Hematopoietic multipotent progenitor cell treated with erythropoietin and hydrocortisone succinate and interleukin-3 and kit ligand, for 6 days (in vitro differentiated cells): ENCODE results near the gene ALMS1.
"Not testable (repeated sequence)": the region's sequence is repeated elsewhere in the genome, so short reads cannot be mapped to it uniquely, and the experiment has no call there.

Experiments used
- DNase-seq: peaks from one replicate; pipeline ENCODE4 v3.0.0-alpha.2; 2015

Gene ALMS1

DNA sequence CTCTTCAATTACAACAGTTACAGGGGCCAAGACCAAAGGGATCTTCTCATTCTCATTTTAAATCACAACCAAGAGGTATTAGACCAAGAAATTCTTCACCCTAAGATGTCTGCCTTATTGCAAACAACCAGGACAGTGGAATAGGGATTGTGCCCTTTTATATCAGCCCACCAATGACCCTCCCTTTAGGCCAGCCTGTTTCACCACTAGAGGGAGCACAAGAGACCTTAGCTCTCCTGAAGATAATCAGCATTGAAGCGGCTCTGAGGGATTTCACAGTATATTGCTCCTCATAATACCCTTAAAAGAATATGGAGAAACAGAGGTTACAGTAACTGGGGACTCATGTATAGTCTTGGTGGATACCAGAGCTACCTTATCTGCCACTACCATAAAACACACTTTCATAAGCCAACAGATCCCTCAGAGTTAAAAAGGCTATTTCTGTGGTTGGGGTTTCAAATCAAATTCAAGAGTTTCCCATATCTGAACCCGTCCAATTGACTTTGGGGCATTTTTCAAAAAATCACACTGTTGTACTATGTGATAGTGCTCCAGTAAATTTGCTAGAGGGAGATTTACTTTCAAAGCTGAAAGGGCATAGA, 245.1 kb downstream of the ALMS1 start:
- peak; percentile 14 for DNase-seq

DNA sequence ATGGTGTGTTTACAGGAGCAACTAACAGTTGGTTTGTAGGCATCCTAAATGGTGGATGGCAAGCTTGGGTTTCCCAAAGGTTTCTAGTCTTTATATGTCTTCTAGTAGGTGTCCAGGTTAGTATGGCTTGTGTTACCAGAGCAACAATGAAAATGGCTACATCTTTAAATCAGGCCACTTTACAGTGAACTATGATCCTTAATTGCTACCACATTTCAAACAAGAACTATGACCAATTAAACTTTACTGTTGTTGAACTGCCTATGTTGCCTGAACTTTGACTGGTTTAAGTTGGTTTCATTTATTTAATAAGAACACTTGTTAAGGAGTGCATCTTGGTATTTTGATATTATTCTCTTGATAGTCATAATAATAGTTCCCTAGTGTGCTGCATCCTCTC, 251.3 kb downstream of the ALMS1 start:
- DNase-seq, result not testable (repeated sequence)

DNA sequence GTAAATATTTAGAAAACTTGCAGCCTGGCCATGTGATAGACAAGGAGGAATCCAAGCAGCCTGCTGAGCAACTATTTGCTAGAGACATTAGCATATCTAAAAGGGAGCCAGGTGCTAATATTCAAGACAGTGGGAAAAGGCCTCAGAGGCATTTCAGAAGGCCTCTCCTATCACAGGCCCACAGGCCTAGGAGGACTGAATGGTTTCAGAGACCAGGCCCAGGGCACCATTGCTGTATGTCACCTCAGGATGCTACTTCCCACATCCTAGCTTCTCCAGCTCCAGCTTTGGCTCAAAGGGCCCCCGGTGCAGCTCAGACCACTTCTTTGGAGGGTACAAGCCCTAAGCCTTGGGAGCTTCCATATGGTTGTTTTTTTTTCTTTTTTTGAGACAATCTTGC, 252.8 kb downstream of the ALMS1 start:
- no peak for DNase-seq

DNA sequence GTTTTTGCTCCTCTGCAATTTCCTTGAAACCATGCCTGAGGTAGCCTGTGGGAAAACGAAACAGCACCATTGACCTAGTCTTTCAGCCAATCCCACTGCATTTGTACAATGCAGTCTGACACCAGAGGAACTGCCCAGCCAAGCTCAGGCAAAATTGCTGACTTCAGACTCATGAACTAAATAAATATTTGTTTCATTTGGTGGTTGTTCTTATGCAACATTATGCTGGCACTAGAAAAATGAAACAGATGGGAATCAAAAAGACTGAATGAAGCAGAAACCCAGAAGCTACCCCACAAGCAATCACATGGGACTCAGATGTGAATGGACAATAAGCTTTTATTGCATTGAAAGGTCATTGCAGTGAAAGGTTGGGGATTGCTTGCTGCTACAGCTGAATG, 254.9 kb downstream of the ALMS1 start:
- DNase-seq, result no peak

DNA sequence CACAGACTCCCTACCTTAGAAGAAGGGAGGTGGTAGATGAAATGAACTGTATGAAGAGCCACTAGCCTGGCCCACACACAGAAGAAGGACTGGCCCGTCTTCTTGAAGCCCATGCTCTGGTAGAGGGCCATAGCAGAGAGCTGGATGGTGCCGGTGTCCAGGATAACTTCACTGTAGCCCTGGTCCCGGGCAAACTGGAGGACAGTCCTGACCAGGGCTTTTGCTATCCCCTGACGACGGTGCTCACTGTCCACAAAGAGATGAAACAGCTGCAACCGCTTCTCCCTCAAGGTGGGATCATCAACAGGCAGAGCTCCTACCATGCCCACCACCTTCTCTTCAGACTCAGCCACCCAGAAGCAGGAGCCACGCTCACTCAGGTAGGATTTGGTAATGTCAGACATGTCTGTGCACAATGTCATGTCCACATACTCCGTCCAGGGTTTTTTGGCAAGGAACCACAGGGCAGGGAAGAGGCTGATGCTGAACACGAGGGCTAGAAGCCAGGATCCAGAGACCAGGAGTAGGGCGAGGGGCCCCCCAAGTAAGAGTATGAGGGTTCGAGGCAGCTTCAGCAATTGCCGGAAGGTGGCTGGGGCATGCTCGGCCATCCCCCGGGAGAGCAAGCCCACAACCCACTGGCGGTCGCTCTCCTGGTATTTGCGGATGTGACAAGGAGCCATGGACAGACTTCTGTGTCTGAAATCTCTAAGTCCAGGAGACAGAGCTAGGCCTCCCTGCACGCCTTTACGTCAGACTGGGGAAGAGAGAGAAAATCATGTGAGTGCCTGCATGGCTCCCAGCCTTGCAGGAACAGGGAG, 255.5 kb downstream of the ALMS1 start:
- DNase-seq, result no peak

DNA sequence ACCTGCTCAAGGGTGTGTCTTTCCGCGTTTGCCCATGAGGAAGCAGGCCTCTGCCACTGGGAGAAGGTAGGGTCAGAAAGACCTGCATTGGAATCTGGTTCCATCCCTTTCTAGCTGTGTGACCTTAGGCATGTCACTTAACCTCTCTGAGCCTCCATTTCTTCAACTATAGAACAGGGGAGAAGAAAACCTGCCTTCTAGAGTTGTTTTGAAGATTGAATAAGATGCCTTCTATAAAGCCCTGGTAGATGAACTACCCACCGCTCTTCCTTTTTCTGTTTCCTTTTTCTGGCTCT, 256.1 kb downstream of the ALMS1 start:
- DNase-seq, result no peak

DNA sequence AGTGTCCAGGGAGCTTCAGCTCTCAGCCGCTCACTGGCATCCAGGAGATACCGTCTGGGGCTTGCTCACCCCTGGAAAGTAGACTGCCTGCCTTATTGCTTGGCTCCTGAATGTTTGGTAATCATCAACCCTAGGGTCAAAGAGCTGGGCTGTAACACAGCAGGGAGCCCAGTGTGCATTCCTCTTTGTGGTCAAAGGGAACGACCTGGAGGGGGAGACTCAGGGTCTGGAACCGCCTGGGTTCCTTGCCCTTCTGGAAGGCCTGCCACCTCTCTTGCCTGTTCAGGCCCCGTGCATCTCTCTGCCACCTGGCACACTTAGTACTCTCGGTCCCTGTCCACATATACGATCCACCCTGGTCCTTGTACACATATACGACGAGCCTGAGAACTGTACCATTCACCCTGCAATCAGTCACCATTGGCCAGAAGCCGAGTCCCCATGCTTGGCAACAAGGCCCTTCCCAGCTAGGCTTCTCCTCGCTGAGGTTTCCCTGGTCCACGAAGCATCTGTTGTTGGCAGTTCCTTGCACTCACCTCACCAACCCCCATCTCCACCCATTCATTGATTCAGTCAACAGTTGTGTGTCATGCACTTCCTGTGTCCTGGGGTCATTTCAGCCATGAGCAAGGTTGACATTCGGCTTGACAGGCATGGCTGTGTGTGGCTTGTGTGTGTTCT, 256.8 kb downstream of the ALMS1 start, which contains the start of gene NAT8:
Gene NAT8, minus strand, starts transcription at position 85 of the 681 bp plus-strand sequence. CDS start 794 bp downstream, outside the sequence.
- DNase-seq, result no peak

DNA sequence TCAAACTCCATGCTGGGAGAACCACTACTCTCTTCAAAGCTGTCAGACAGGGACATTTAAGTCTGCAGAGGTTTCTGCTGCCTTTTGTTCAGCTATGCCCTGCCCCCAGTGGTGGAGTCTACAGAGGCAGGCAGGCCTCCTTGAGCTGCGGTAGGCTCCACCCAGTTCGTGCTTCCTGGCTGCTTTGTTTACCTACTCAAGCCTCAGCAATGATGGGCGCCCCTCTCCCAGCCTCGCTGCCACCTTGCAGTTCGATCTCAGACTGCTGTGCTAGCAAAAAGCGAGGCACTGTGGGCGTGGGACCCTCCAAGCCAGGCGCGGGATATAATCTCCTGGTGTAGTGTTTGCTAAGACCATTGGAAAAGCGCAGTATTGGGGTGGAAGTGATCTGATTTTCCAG, 262.1 kb downstream of the ALMS1 start:
- not testable (repeated sequence) for DNase-seq

DNA sequence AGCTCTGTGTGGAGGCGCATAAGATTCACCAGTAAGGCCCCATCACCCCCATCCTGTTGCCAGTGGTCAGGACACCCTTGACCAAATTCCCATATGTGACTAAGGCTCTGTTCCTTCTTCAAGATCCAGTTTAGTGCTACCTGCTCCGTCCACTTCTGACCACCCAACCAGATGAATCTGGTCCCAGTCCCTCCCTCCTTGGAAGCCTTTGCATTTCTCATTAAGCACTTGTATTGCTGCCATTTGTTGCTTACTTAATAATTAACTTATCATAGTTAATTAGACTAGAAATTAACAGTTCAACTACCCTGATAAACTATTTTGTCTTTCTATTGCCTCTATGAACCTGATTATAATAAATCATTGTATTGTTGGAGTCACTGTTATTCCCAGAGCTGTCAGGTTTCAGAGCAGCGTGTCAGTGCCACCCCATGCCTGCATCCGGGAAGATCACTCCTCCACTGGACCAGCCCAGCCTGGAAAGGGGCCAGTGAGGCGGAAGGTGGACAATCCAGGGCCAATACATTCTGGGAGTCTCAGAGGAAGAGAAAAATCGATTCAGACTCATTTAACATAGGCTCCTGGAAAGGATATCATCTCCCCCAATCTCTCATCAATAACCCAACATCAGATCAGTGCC, 266.1 kb downstream of the ALMS1 start:
- no peak for DNase-seq

DNA sequence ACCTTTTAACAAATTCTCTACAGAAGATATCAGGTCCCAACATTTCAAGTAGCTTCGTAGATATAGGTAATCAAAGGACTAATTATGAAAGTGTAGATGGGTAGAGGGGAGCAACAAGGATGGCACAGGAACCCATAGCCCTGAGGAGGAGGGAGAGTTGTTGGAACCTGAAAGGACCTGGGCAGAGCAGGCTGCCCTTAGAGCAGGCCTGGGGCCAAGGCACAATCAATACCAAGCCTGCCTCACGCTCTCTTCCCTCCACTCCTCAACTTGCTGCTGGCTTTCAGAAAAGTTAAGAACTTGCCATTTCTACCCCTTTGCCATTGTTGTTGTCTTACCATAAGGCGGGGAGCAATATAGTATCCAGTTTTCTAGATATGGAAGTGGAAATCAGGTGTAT, 266.7 kb downstream of the ALMS1 start:
- DNase-seq, result no peak

DNA sequence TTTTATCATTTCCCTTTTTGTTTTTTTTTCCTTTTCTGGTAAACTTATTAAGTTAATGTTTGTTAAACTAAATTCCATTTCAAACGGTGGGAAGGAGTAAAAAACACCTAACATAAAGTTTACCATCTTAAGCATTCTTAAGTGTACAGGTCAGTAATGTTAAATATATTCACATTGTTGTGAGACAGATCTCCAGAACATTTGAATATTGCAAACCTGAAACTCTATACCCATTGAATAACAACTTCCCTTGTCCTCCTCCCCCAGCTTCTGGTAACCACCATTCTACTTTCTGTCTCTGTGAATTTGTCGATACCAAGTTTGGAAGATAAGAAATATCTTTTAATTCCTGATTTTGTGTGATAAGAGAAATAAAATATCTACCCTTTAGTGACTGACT, 268.5 kb downstream of the ALMS1 start:
- DNase-seq, result no peak
